ENCODE data around the gene MFGE8. TPM values are rescaled to one million over a fixed set of nuclear protein-coding genes. Genes with fewer than 3 reads are reported as not detected.

The MFGE8 gene
- total RNA-seq, 1 experiment from 2014 or later = 35.5 TPM

DNA sequence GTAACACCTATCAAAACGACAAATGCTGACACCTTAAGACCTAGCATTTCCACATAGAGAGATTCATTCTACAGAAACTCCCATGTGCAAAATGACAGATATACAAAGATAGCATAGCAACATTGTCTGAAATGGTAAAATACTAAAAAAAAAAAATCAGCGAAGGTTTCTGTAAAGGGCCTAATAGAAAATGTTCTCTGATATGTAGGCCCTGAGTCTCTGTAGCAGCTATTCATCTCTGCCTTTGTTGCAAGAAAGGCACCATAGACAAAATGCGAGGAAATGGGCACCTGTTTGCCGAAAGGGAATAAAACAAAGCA lies 631 bp upstream of the MFGE8 start:
- TF ChIP-seq, protein P1, sequence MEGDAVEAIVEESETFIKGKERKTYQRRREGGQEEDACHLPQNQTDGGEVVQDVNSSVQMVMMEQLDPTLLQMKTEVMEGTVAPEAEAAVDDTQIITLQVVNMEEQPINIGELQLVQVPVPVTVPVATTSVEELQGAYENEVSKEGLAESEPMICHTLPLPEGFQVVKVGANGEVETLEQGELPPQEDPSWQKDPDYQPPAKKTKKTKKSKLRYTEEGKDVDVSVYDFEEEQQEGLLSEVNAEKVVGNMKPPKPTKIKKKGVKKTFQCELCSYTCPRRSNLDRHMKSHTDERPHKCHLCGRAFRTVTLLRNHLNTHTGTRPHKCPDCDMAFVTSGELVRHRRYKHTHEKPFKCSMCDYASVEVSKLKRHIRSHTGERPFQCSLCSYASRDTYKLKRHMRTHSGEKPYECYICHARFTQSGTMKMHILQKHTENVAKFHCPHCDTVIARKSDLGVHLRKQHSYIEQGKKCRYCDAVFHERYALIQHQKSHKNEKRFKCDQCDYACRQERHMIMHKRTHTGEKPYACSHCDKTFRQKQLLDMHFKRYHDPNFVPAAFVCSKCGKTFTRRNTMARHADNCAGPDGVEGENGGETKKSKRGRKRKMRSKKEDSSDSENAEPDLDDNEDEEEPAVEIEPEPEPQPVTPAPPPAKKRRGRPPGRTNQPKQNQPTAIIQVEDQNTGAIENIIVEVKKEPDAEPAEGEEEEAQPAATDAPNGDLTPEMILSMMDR (IDR thresholded peaks at IDR 0.05; ENCODE audit: unreplicated experiment) = no peak
- peak overlapping the region; percentile 28 for H3K27ac Mint-ChIP-seq (ENCODE audit: unreplicated experiment)
- H3K4me1 Mint-ChIP-seq (ENCODE audit: low read depth, unreplicated experiment) = peaks cover 14% of the 10 kb centered on the region
- H3K36me3 Mint-ChIP-seq (ENCODE audit: insufficient read depth, unreplicated experiment) = peaks cover 18% of the 10 kb centered on the region
- peaks cover 14% of the 10 kb centered on the region for H3K27me3 Mint-ChIP-seq (ENCODE audit: unreplicated experiment)
- intact Hi-C loops (cut with micrococcal nuclease; ENCODE audit: unreplicated experiment) = no loop called here
- CTCF ChIA-PET = interaction anchor here (0.6 to 1.9 kb wide), 2 partner anchors 9 to 141 kb away, joined by 4 to 6 read pairs; no protein-coding TSS in a partner anchor
- H3K9me3 Mint-ChIP-seq (ENCODE audit: low read depth, unreplicated experiment) = no peaks in the 10 kb centered on the region
- no TSS peak for BruUV-seq (replicated peaks)
- H3K4me3 Mint-ChIP-seq (ENCODE audit: low read depth, unreplicated experiment) = peak overlapping the region; percentile 85
- DNase-seq = no peak

DNA sequence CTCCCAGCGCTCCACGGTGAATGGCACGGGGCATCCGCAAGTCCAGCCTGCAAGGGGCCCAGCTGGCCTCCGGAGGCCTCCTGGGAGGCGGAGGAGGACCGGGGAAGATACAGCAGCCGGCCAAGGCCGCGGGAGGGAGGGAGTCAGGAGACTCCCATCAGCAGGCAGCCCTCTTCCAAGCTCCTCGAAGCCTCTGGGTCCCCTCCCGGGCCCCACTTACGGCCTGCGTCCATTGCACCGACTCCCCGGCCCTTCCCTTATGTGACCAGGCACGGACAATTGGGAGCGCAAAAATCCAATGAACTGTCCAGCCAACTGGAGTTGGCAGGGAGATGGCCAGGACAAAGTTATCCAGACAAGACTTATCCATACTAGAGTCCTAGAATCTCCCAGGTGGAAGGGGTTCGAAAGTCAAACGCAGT lies 668 bp downstream of the MFGE8 start:
- Mint-ChIP-seq H3K4me3 (ENCODE audit: low read depth, unreplicated experiment) (peak overlapping the region; percentile 85), H3K9me3 (ENCODE audit: low read depth, unreplicated experiment) (no peaks in the 10 kb centered on the region), H3K27me3 (ENCODE audit: unreplicated experiment) (peaks cover 7% of the 10 kb centered on the region), H3K4me1 (ENCODE audit: low read depth, unreplicated experiment) (peaks cover 9% of the 10 kb centered on the region), H3K27ac (ENCODE audit: unreplicated experiment) (no peak overlapping the region), H3K36me3 (ENCODE audit: insufficient read depth, unreplicated experiment) (peaks cover 16% of the 10 kb centered on the region)
- intact Hi-C loops (cut with micrococcal nuclease; ENCODE audit: unreplicated experiment) = no loop called here
- CTCF ChIA-PET = interaction anchor here (0.9 kb wide), 1 partner anchor 91 kb away, joined by 5 read pairs; no protein-coding TSS in a partner anchor
- no peak for DNase-seq
- TF ChIP-seq, protein P1 (IDR thresholded peaks at IDR 0.05; ENCODE audit: unreplicated experiment) = no peak
- no TSS peak for BruUV-seq (replicated peaks)

- H3K27me3 Mint-ChIP-seq (ENCODE audit: unreplicated experiment) = no peaks in the 10 kb centered on the region
- H3K4me3 Mint-ChIP-seq (ENCODE audit: low read depth, unreplicated experiment) = peak overlapping the region; percentile 85
- no peaks in the 10 kb centered on the region for H3K9me3 Mint-ChIP-seq (ENCODE audit: low read depth, unreplicated experiment)
- intact Hi-C loops (cut with micrococcal nuclease; ENCODE audit: unreplicated experiment) = no loop called here
- no peak overlapping the region for H3K27ac Mint-ChIP-seq (ENCODE audit: unreplicated experiment)
- CTCF ChIA-PET = interaction anchor here (0.7 to 0.9 kb wide), 5 partner anchors 14 to 777 kb away, joined by 4 to 5 read pairs (median 4); no protein-coding TSS in a partner anchor
- peaks cover 16% of the 10 kb centered on the region for H3K36me3 Mint-ChIP-seq (ENCODE audit: insufficient read depth, unreplicated experiment)
- TF ChIP-seq, protein P1 (IDR thresholded peaks at IDR 0.05; ENCODE audit: unreplicated experiment) = no peak
- H3K4me1 Mint-ChIP-seq (ENCODE audit: low read depth, unreplicated experiment) = peaks cover 9% of the 10 kb centered on the region
- no TSS peak for BruUV-seq (replicated peaks)
- peak; percentile 38 for DNase-seq
Observed at GRCh38 chr15:88911766-88912118, 1.4 kb downstream of the MFGE8 start.

DNA sequence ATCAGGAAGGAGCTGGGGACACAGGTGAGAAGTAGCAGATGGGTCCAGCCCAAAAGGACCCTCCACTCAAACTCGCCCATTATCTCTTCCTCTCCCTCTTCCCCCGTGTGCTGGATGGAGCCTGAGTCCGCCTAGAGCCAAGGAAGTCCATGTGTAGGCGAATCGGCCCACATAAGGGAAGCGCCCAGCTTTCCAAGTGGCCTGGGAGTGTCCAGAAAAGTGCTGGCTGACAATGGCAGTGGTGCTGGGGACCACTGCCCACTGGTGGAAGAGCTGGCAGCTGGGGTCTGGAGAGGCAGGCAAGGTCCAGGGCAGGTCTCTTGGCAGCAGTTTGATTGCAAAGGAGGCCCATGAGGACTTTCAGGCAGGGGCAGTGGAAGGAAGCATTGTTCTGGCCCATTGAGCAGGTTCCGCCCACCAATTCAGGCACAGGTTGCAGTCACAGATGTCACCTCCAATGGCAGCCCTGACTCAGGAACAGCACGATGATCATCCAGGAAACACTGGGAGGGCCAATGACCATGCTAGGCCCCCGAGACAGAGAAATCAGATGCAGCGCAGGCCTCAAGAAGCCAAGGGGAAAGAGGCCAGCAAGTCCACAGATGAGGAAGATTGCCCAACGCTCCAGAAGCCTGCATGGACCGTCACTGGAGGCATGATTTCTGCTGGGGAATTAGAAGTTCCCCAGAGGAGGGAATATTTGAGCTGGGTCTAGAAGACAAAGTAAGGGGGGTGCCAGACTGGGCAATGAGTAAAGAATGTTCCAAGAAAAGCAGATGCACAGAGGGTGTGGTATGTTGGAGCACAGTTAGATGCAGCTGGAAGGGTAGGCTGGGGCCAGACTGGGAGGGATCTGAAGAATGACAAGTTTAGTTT lies 3.0 kb downstream of the MFGE8 start:
- CTCF ChIA-PET = no interaction called here
- Mint-ChIP-seq H3K27ac (ENCODE audit: unreplicated experiment) (no peak overlapping the region), H3K4me1 (ENCODE audit: low read depth, unreplicated experiment) (peaks cover 9% of the 10 kb centered on the region), H3K9me3 (ENCODE audit: low read depth, unreplicated experiment) (no peaks in the 10 kb centered on the region), H3K4me3 (ENCODE audit: low read depth, unreplicated experiment) (no peak overlapping the region), H3K36me3 (ENCODE audit: insufficient read depth, unreplicated experiment) (peaks cover 16% of the 10 kb centered on the region), H3K27me3 (ENCODE audit: unreplicated experiment) (no peaks in the 10 kb centered on the region)
- DNase-seq = no peak
- TF ChIP-seq, protein P1 (IDR thresholded peaks at IDR 0.05; ENCODE audit: unreplicated experiment) = no peak
- intact Hi-C loops (cut with micrococcal nuclease; ENCODE audit: unreplicated experiment) = no loop called here
- BruUV-seq (replicated peaks) = no TSS peak
